Thoracic aorta (tissue), 2 donors: ENCODE data around the gene TENM4. TPM values are rescaled to one million over a fixed set of nuclear protein-coding genes. Genes with fewer than 3 reads are reported as not detected.

Experiments used
- ATAC-seq: fragments of 150-250 bp; one replicate; pipeline ENCODE4 v1.8.0; 2017; ENCODE audit warnings: low read depth; ENCODE audit not compliant: insufficient number of reproducible peaks, low FRiP score
- DNase-seq: peaks from one replicate; pipeline ENCODE4 v3.0.0-alpha.2; 2020; ENCODE audit warnings: low spot score
- H3K27ac ChIP-seq, 2 donors: fragments of 200-600 bp; sonication (generic); 1 replicate in 1 of 2; 2 replicates in 1 of 2; pipeline ENCODE4 v1.5.1; 2016; ENCODE audit warnings: mild to moderate bottlenecking in 2 of 2, moderate library complexity in 2 of 2
- H3K27me3 ChIP-seq: fragments of 200-600 bp; sonication (generic); replicated peaks from 2 replicates; pipeline ENCODE4 v1.6.0; 2016; ENCODE audit warnings: mild to moderate bottlenecking; ENCODE audit not compliant: insufficient read depth
- H3K36me3 ChIP-seq: fragments of 200-600 bp; sonication (generic); one replicate; pipeline ENCODE4 v1.5.1; 2016
- H3K4me1 ChIP-seq, 2 donors: fragments of 200-600 bp; sonication (generic); 1 replicate in 1 of 2; 2 replicates in 1 of 2; pipeline versions ENCODE4 v1.5.1 to v1.6.0; 2016; ENCODE audit warnings: low read depth in 2 of 2, mild to moderate bottlenecking in 1 of 2; ENCODE audit not compliant: control insufficient read depth in 1 of 2
- H3K4me3 ChIP-seq: fragments of 200-600 bp; sonication (generic); 2 replicates; pipeline ENCODE4 v1.5.1; 2016; ENCODE audit warnings: mild to moderate bottlenecking
- H3K9me3 ChIP-seq: fragments of 200-600 bp; sonication (generic); 2 replicates; pipeline ENCODE4 v1.5.1; 2016
- CTCF ChIP-seq: fragments of 200-600 bp; sonication (generic); IDR thresholded peaks from one replicate; pipeline ENCODE4 v1.5.1; 2019; ENCODE audit warnings: antibody characterized with exemption
- total RNA-seq, 2 donors: library from RNA; depleted of rRNA; stranded (reverse); fragments of >200 nt; gene quantifications; one replicate each; pipeline versions ENCODE4 v1.1.0 to v1.2.3, GENCODE V29; 2016

Gene TENM4
- total RNA-seq, 2 donors from 2014 or later, result 6.1 to 13.3 TPM

GRCh38 chr11:78606667-78607066 is 834.2 kb downstream of the TENM4 start:
- Histone ChIP-seq H3K4me1 (no peaks in the 10 kb centered on the region), H3K27ac (no peak overlapping the region), H3K27me3 (no peaks in the 10 kb centered on the region), H3K9me3 (no peaks in the 10 kb centered on the region), H3K36me3 (no peaks in the 10 kb centered on the region), H3K4me3 (no peak overlapping the region)
- no peak for ATAC-seq
- no peak for DNase-seq
- no peak for TF ChIP-seq CTCF

- ATAC-seq, result no peak
- H3K4me1 ChIP-seq, result no peaks in the 10 kb centered on the region
- H3K9me3 ChIP-seq, result no peaks in the 10 kb centered on the region
- no peak for TF ChIP-seq CTCF
- no peak for DNase-seq
- H3K36me3 ChIP-seq, result no peaks in the 10 kb centered on the region
- H3K27ac ChIP-seq, result no peak overlapping the region
- no peaks in the 10 kb centered on the region for H3K27me3 ChIP-seq
- no peak overlapping the region for H3K4me3 ChIP-seq
Measured at GRCh38 chr11:78605296-78605695, 835.5 kb downstream of the TENM4 start.

GRCh38 chr11:78603792-78604191 is 837.0 kb downstream of the TENM4 start:
- Histone ChIP-seq H3K27ac (no peak overlapping the region), H3K9me3 (no peaks in the 10 kb centered on the region), H3K4me1 (no peaks in the 10 kb centered on the region), H3K4me3 (no peak overlapping the region), H3K36me3 (no peaks in the 10 kb centered on the region), H3K27me3 (no peaks in the 10 kb centered on the region)
- TF ChIP-seq CTCF, result no peak
- DNase-seq (no peak), ATAC-seq (no peak)
